NCI-H2196 (cell line): ENCODE measurements around the gene PRKAG3.
A peak's percentile ranks its signal among the peaks of the same experiment; 100 is the strongest.
"Not testable (repeated sequence)": the region's sequence is repeated elsewhere in the genome, so short reads cannot be mapped to it uniquely, and the experiment has no call there.

Experiments used
- DNase-seq: peaks from one replicate; lab custom pipeline; 2025; ENCODE audit not compliant: unreplicated experiment; lab: John Stamatoyannopoulos, UW

PRKAG3 gene

GRCh38 chr2:218785103-218785502, 46.5 kb downstream of the PRKAG3 start:
- no peak for DNase-seq

- no peak for DNase-seq
Measured at GRCh38 chr2:218783688-218784087, 47.9 kb downstream of the PRKAG3 start.

DNA sequence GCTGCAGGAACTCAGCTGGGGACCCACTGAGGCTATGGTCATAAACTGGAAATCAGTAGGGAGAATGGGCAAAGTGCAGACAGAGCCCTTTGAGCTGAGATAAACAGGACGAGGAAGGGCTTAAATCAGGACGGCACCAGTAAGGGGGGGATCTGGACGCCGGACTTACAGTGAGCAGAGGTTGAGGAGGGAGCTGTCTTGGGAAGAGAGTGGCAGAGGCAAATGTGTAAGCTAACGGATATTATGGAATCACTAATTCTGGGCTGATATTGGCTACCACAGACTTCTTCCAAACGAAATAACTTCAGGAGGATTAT, 49.1 kb downstream of the PRKAG3 start:
- DNase-seq = no peak

DNA sequence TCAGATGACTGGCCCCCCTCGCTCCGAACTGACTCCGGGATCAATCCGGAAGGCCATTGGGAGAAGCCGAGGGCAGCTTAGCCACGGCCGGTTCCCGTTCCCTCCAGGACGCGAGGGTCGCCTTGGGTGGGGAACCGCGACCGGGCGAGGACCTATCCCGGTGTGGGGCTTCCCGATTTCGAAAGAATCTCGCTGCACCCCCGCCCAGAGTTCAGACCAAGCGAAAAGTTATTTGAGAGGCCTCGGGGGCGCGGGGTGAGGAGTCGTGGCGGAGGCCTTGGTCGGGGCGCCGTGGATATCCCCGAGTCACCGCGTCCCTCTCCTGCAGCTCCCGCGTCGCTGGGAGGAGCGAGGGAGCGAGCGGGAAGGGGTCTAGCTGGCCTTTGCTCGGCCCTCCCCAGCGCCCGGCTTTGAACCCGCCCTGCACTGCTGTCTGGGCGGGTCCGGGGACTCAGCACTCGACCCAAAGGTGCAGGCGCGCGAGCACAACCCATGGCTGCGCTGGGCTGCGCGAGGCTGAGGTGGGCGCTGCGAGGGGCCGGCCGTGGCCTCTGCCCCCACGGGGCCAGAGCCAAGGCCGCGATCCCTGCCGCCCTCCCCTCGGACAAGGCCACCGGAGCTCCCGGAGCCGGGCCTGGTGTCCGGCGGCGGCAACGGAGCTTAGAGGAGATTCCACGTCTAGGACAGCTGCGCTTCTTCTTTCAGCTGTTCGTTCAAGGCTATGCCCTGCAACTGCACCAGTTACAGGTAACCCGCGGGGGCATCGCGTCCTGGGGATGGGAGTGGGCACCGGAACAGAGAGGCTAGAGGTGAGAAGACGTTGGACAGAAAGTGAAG, 49.7 kb downstream of the PRKAG3 start, which contains the start of gene CYP27A1:
CYP27A1 (plus strand) TSS at position 457 of the 837 bp plus-strand sequence; CDS start at position 493, 36 bp downstream.
- peak; percentile 54 for DNase-seq

DNA sequence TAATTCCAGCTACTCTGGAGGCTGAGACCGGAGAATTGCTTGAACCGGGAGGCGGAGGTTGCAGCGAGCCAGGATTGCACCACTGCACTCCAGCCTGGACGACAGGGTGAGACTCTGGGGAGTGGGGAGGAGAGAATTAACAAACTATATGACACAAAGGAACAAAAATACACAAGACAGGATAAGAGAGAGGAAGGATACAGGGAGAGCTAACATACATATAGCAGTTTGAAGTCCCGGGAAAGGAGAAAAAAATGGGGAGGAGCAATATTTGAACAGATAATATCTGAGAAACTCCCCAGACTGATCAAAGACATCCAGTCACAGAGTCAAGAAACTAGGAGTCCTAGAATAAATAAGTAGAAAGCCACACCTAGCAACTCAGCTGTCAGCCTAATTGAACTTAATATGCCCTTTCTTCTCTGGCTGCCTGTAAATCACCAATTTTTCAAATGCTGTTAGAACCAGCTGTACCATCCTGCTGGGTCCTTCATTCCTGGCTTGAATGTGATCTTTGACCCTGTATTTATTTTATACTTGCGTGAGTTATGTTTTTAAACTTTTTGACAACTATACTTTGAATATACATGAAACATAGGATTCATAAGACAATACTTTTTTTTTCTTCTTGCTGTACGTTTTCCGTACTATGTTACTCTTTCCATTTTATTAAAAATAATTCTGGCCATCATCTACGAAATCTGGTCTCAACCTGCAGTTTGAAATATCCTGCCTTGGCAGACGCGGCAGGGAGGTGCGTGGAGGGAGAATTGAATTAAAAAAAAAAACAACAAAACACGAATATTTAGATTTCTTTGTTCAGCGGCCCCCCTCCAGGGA, 50.5 kb downstream of the PRKAG3 start:
- DNase-seq = no peak

DNA sequence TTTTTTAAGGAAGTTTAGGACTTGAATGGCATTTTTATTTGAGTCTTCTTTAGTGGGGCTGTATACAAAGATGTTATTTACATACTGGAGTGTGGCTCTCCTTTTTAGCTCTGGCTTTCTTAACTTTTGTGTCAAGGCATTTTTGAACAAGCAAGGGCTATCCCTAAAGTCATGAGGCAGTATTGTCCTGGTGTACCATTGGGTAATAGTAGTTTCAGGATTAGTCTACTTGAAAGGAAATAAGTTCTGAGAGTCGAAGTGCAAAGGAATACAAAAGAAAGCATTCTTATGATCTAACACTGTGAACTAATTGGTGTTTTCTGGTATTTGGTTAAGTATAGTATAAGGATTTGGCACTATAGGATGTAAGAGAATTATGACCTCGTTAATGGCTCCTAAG, 51.6 kb downstream of the PRKAG3 start:
- DNase-seq = no peak

DNA sequence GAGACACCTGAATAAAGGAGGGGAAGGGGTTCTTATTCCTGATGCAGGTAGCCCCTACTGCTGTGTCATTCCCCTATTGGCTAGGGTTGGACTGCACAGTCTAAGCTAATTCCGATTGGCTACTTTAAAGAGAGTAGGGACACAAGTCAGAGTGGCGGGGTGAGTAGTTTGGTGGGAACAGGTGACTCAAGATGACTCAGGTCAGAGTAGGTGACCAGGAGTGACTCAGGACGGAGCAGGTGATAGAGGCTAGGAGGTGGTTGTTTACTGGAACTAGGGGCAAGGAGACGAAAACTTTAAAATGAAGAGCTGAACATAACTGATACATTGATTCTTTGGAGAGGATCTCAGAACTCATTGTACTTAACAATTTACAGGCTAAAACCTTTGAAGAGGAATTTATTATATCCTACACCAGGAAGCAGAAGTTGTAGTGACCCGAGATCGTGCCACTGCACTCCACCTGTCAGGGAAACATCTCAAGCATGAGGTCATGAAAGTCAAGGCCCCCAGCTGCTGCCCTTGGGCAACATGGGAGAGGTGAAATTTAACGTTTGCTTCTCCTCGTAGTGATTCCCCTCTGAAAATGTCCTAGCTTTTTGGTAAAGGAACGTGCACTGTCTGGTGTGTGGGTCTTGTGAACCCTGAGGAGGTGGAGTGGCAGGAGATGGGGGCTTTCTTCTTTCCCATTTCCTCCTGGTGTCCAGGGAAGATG, 54.2 kb downstream of the PRKAG3 start:
- DNase-seq = no peak

- no peak for DNase-seq
Measured at GRCh38 chr2:218776488-218776887, 55.1 kb downstream of the PRKAG3 start.

DNA sequence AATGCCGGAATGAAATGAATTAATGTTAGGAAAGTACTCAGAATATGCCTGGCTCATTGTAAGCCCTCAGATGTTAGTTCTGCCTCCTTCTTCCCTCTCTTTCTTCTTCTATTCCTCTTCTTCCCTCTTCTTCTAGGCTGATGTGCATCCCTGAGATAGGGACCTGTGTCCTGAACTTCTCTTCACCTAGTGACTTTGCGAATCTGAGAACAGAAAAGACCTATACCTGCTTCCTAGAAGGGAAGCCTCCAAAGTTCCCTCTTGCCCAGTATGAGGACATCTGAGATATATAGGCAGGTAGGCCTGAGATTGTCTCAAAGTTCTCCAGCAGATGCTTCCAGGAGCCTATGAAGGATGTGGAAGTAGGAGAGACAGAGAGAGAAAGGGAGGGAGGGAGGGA, 57.7 kb downstream of the PRKAG3 start:
- DNase-seq = no peak

- not testable (repeated sequence) for DNase-seq
Measured at GRCh38 chr2:218772759-218773158, 58.8 kb downstream of the PRKAG3 start.
